SK-N-SH (cell line): ENCODE data around the gene CBFA2T2. TPM values are rescaled to one million over a fixed set of nuclear protein-coding genes. Genes with fewer than 3 reads are reported as not detected.

ENCODE experiments used
- CTCF ChIA-PET: fragments of 300-600, 350-600 bp; formaldehyde crosslinking; extraction: SDS; loops from one replicate; lab custom pipeline; 2021; lab: Yijun Ruan, JAX
- POLR2A ChIA-PET: fragments of 350-600 bp; sonication (Branson Sonifier 250); formaldehyde crosslinking; extraction: SDS; loops from one replicate; lab custom pipeline; 2020; ENCODE audit warnings: antibody characterized with exemption, inconsistent platforms; lab: Yijun Ruan, JAX
- DNase-seq: peaks from one replicate; pipeline ENCODE4 v3.0.0; 2012
- H2AFZ ChIP-seq: fragments of 200-600 bp; sonication (generic); 2 replicates; pipeline ENCODE4 v1.8.1; 2016; ENCODE audit warnings: antibody characterized with exemption, mild to moderate bottlenecking, low read depth
- H3F3A ChIP-seq: fragments of 200-600 bp; sonication (generic); replicated peaks from 2 replicates; pipeline ENCODE3; 2016; ENCODE audit warnings: antibody characterized with exemption, mild to moderate bottlenecking; ENCODE audit not compliant: insufficient read depth
- H3K27ac ChIP-seq, 2 experiments: fragments of 200-500 bp in 1 of 2; fragments of 200-600 bp in 1 of 2; sonication (Bioruptor generic) in 1 of 2; sonication (generic), shearing (Covaris generic) in 1 of 2; 2 replicates each; pipeline versions ENCODE4 v1.5.1 to v1.6.1; 2014 to 2016; ENCODE audit warnings: low read depth in 2 of 2, inconsistent platforms in 1 of 2, low read length in 1 of 2, mild to moderate bottlenecking in 1 of 2, mixed read lengths in 1 of 2
- H3K27me3 ChIP-seq: fragments of 200-600 bp; sonication (generic), shearing (Covaris generic); 2 replicates; pipeline ENCODE4 v1.6.1; 2016; ENCODE audit warnings: mixed run types; ENCODE audit not compliant: insufficient read depth
- H3K36me3 ChIP-seq, 2 experiments: fragments of 200-500 bp in 1 of 2; fragments of 200-600 bp in 1 of 2; sonication (Bioruptor generic) in 1 of 2; sonication (generic) in 1 of 2; replicated peaks in 1 of 2; 2 replicates each; pipeline versions ENCODE3 to v1.5.1; 2014 to 2016; ENCODE audit warnings: low read length in 1 of 2, mild to moderate bottlenecking in 1 of 2; ENCODE audit not compliant: insufficient read depth in 2 of 2, control insufficient read depth in 1 of 2
- H3K4me1 ChIP-seq, 2 experiments: fragments of 200-500 bp in 1 of 2; fragments of 200-600 bp in 1 of 2; sonication (Bioruptor generic) in 1 of 2; sonication (generic), shearing (Covaris generic) in 1 of 2; 2 replicates each; pipeline versions ENCODE4 v1.5.1 to v1.6.1; 2014 to 2016; ENCODE audit warnings: low read depth in 1 of 2, low read length in 1 of 2, mixed run types in 1 of 2; ENCODE audit not compliant: insufficient read depth in 2 of 2, control insufficient read depth in 1 of 2
- H3K4me2 ChIP-seq: fragments of 200-600 bp; sonication (generic), shearing (Covaris generic); 2 replicates; pipeline ENCODE4 v1.6.1; 2017; ENCODE audit warnings: mixed run types
- H3K4me3 ChIP-seq, 2 experiments: fragments of 200-500 bp in 1 of 2; fragments of 200-600 bp in 1 of 2; sonication (Bioruptor generic) in 1 of 2; sonication (generic), shearing (Covaris generic) in 1 of 2; 2 replicates each; pipeline versions ENCODE4 v1.5.1 to v1.8.1; 2014 to 2016; ENCODE audit warnings: low read depth in 2 of 2, inconsistent platforms in 1 of 2, low read length in 1 of 2, mild to moderate bottlenecking in 1 of 2, mixed read lengths in 1 of 2, moderate library complexity in 1 of 2
- H3K79me2 ChIP-seq: fragments of 200-600 bp; sonication (generic); 2 replicates; pipeline ENCODE4 v1.8.1; 2017; ENCODE audit warnings: mild to moderate bottlenecking; ENCODE audit not compliant: insufficient read depth
- H3K9ac ChIP-seq: fragments of 200-600 bp; sonication (generic); 2 replicates; pipeline ENCODE4 v1.6.1; 2017; ENCODE audit warnings: mixed run types
- H3K9me2 ChIP-seq: fragments of 200-600 bp; sonication (generic); 2 replicates; pipeline ENCODE4 v1.6.1; 2017; ENCODE audit warnings: mixed run types
- H3K9me3 ChIP-seq: fragments of 200-600 bp; sonication (generic); 2 replicates; pipeline ENCODE4 v1.6.1; 2017; ENCODE audit warnings: mixed run types, mild to moderate bottlenecking, moderate library complexity
- H4K20me1 ChIP-seq: fragments of 200-600 bp; sonication (generic); 2 replicates; pipeline ENCODE4 v1.6.1; 2017; ENCODE audit warnings: mild to moderate bottlenecking, mixed run types; ENCODE audit not compliant: insufficient read depth
- CHD2 ChIP-seq: fragments of 150-350 bp; IDR thresholded peaks from 2 replicates; pipeline ENCODE4 v1.6.1; 2018; ENCODE audit warnings: low read length; ENCODE audit not compliant: partially characterized antibody
- EP300 ChIP-seq, 2 experiments: IDR thresholded peaks; 2 replicates each; pipeline versions ENCODE4 v1.4.0 to v1.6.1; 2012; ENCODE audit warnings: borderline replicate concordance in 1 of 2, low read depth in 1 of 2, low read length in 1 of 2
- FOSL2 ChIP-seq: IDR thresholded peaks from 2 replicates; pipeline ENCODE4 v1.4.0; 2012; ENCODE audit warnings: low read depth, mild to moderate bottlenecking, moderate library complexity, borderline replicate concordance
- FOXJ3 ChIP-seq: sonication (generic); formaldehyde crosslinking; IDR thresholded peaks from 2 replicates; pipeline ENCODE4 v1.5.1; 2020; ENCODE audit warnings: mild to moderate bottlenecking, missing genetic modification reagents
- FOXM1 ChIP-seq: IDR thresholded peaks from 2 replicates; pipeline ENCODE4 v1.4.0; 2012; ENCODE audit warnings: low read depth, mild to moderate bottlenecking
- MEF2A ChIP-seq: IDR thresholded peaks from 2 replicates; pipeline ENCODE4 v1.4.0; 2012; ENCODE audit warnings: low read depth, borderline replicate concordance
- MXI1 ChIP-seq: IDR thresholded peaks from 2 replicates; pipeline ENCODE4 v1.6.1; 2012; ENCODE audit warnings: mild to moderate bottlenecking, low read depth, low read length, improper control_type of control experiment
- NFIC ChIP-seq: IDR thresholded peaks from 2 replicates; pipeline ENCODE4 v1.4.0; 2012; ENCODE audit warnings: borderline replicate concordance
- PBX3 ChIP-seq: IDR thresholded peaks from 2 replicates; pipeline ENCODE4; 2012
- POLR2AphosphoS5 ChIP-seq: IDR thresholded peaks from 2 replicates; pipeline ENCODE4 v1.6.1; 2012; ENCODE audit warnings: low read depth, low read length
- RAD21 ChIP-seq: IDR thresholded peaks from 2 replicates; pipeline ENCODE4 v1.6.1; 2012; ENCODE audit warnings: mild to moderate bottlenecking, low read length
- RCOR1 ChIP-seq: fragments of 150-350 bp; IDR thresholded peaks from 2 replicates; pipeline ENCODE4 v1.6.1; 2017; ENCODE audit warnings: antibody characterized with exemption, low read length
- RFX5 ChIP-seq: IDR thresholded peaks from 2 replicates; pipeline ENCODE4 v1.6.1; 2012; ENCODE audit warnings: mild to moderate bottlenecking, improper control_type of control experiment, low read length
- RXRA ChIP-seq: IDR thresholded peaks from 2 replicates; pipeline ENCODE4 v1.4.0; 2012; ENCODE audit warnings: low read depth, mild to moderate bottlenecking, borderline replicate concordance
- SIN3A ChIP-seq: IDR thresholded peaks from 2 replicates; pipeline ENCODE4 v1.6.1; 2012; ENCODE audit warnings: low read depth, mild to moderate bottlenecking, low read length, moderate library complexity, borderline replicate concordance
- SMC3 ChIP-seq: IDR thresholded peaks from 2 replicates; pipeline ENCODE4 v1.6.1; 2012; ENCODE audit warnings: low read depth, low read length, improper control_type of control experiment
- TAF1 ChIP-seq: IDR thresholded peaks from 2 replicates; pipeline ENCODE4 v1.6.1; 2012; ENCODE audit warnings: low read depth, mild to moderate bottlenecking, low read length, moderate library complexity, borderline replicate concordance
- TCF12 ChIP-seq: IDR thresholded peaks from 2 replicates; pipeline ENCODE4 v1.4.0; 2012
- TEAD4 ChIP-seq: IDR thresholded peaks from 2 replicates; pipeline ENCODE4 v1.4.0; 2012; ENCODE audit warnings: mild to moderate bottlenecking, borderline replicate concordance; ENCODE audit not compliant: insufficient read depth
- WGBS: methylation state at CpG from one replicate; pipeline ENCODE4 v1.1.6; 2017; ENCODE audit warnings: low lambda C conversion rate; 5-methylcytosine and 5-hydroxymethylcytosine counted together
- polyA plus RNA-seq, 3 experiments: library from polyadenylated mRNA; depleted of rRNA; stranded (reverse); fragments of >200 nt; gene quantifications; 2 replicates each; pipeline ENCODE4 v1.2.3, GENCODE V29; 2012
- TF ChIP-seq, protein P1 (sequence below): IDR thresholded peaks from 2 replicates; pipeline ENCODE4 v1.4.0; 2012; ENCODE audit warnings: low read depth, borderline replicate concordance
- TF ChIP-seq, protein P2 (sequence below): fragments of 150-350 bp; IDR thresholded peaks from 2 replicates; pipeline ENCODE4 v1.6.1; 2016; ENCODE audit warnings: mild to moderate bottlenecking, low read depth, low read length
- TF ChIP-seq, protein P3 (sequence below): IDR thresholded peaks from 2 replicates; pipeline ENCODE4 v1.4.0; 2012; ENCODE audit warnings: low read depth

CBFA2T2 gene
- polyA plus RNA-seq, 1 of the 3 experiments (the other 2 are of a cell fraction) = 11.0 TPM

- Histone ChIP-seq H3F3A (peaks cover 11% of the 10 kb centered on the region), H3K4me2 (no peak overlapping the region), H3K4me3 (no peak overlapping the region), H3K9me2 (no peaks in the 10 kb centered on the region), H2AFZ (no peak overlapping the region), H3K27me3 (no peaks in the 10 kb centered on the region), H3K79me2 (no peaks in the 10 kb centered on the region), H3K9ac (no peak overlapping the region), H3K4me1 (peaks cover 4 to 21% of the 10 kb centered on the region in 2 experiments; a peak in 3 of 4 replicates), H3K36me3 (no peaks in the 10 kb centered on the region), H3K27ac (peak overlapping the region in 1 of 2 experiments; percentile 11; a peak in 1 of 4 replicates), H3K9me3 (no peaks in the 10 kb centered on the region), H4K20me1 (no peaks in the 10 kb centered on the region)
- ChIA-PET CTCF (interaction anchor here (0.5 to 1.1 kb wide), 9 partner anchors 12 to 348 kb away, joined by 3 read pairs; no protein-coding TSS in a partner anchor), POLR2A (no interaction called here)
- WGBS = 91% methylated on average over 17 of the region's 17 CpGs
- TF ChIP-seq TCF12 = no peak
- no peak for TF ChIP-seq CHD2
- TF ChIP-seq MXI1 = no peak
- no peak for TF ChIP-seq TEAD4
- no peak for TF ChIP-seq FOSL2
- TF ChIP-seq RFX5 = no peak
- TF ChIP-seq RXRA = no peak
- TF ChIP-seq TAF1 = no peak
- no peak for TF ChIP-seq POLR2AphosphoS5
- TF ChIP-seq, protein P1, sequence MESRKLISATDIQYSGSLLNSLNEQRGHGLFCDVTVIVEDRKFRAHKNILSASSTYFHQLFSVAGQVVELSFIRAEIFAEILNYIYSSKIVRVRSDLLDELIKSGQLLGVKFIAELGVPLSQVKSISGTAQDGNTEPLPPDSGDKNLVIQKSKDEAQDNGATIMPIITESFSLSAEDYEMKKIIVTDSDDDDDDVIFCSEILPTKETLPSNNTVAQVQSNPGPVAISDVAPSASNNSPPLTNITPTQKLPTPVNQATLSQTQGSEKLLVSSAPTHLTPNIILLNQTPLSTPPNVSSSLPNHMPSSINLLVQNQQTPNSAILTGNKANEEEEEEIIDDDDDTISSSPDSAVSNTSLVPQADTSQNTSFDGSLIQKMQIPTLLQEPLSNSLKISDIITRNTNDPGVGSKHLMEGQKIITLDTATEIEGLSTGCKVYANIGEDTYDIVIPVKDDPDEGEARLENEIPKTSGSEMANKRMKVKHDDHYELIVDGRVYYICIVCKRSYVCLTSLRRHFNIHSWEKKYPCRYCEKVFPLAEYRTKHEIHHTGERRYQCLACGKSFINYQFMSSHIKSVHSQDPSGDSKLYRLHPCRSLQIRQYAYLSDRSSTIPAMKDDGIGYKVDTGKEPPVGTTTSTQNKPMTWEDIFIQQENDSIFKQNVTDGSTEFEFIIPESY = no peak
- TF ChIP-seq FOXM1 = no peak
- TF ChIP-seq RAD21 = no peak
- no peak for TF ChIP-seq EP300 (IDR thresholded peaks at IDR 0.05; ENCODE audit: borderline replicate concordance in 1 of 2, low read depth in 1 of 2, low read length in 1 of 2)
- no peak for TF ChIP-seq MEF2A
- no peak for TF ChIP-seq FOXJ3
- DNase-seq = peak; percentile 46
Measured at GRCh38 chr20:33693741-33694638, 204.1 kb downstream of the CBFA2T2 start.

DNA sequence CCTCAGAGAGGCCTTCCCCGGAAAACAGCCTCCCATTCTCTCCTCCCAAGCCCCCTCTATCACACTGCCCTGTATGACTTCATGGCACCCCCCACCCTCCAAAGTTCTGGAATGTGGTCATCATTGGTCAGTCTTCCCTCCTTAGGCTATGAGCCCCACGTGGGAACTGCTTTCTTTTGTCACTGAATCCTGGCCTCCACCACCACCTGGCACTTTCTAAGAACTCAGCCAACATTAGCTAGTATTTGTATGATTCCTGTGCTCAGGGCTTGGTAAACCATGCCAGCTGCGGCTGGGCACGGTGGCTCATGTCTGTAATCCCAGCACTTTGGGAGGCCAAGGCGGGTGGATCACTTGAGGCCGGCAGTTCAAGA is 204.7 kb downstream of the CBFA2T2 start:
- POLR2A ChIA-PET = no interaction called here
- no peaks in the 10 kb centered on the region for H3K79me2 ChIP-seq
- no peak overlapping the region for H2AFZ ChIP-seq
- TF ChIP-seq SIN3A (no peak), MEF2A (no peak), TEAD4 (no peak), RCOR1 (no peak), POLR2AphosphoS5 (no peak), FOXM1 (no peak), TAF1 (no peak), RFX5 (no peak), RAD21 (no peak), PBX3 (no peak), MXI1 (no peak), CHD2 (no peak), NFIC (no peak), SMC3 (no peak)
- TF ChIP-seq, protein P2, sequence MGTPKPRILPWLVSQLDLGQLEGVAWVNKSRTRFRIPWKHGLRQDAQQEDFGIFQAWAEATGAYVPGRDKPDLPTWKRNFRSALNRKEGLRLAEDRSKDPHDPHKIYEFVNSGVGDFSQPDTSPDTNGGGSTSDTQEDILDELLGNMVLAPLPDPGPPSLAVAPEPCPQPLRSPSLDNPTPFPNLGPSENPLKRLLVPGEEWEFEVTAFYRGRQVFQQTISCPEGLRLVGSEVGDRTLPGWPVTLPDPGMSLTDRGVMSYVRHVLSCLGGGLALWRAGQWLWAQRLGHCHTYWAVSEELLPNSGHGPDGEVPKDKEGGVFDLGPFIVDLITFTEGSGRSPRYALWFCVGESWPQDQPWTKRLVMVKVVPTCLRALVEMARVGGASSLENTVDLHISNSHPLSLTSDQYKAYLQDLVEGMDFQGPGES = no peak
- TF ChIP-seq, protein P3, sequence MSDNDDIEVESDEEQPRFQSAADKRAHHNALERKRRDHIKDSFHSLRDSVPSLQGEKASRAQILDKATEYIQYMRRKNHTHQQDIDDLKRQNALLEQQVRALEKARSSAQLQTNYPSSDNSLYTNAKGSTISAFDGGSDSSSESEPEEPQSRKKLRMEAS = no peak

More for the DNA sequence above, 204.7 kb downstream of the CBFA2T2 start:
- Histone ChIP-seq H4K20me1 (no peaks in the 10 kb centered on the region), H3K9ac (no peak overlapping the region), H3K36me3 (no peaks in the 10 kb centered on the region), H3K4me3 (no peak overlapping the region), H3K4me1 (peaks cover 4 to 21% of the 10 kb centered on the region in 2 experiments; a peak in 3 of 4 replicates), H3K27me3 (no peaks in the 10 kb centered on the region), H3F3A (peaks cover 11% of the 10 kb centered on the region), H3K9me3 (no peaks in the 10 kb centered on the region), H3K4me2 (no peak overlapping the region), H3K9me2 (no peaks in the 10 kb centered on the region), H3K27ac (no peak overlapping the region)
- no peak for DNase-seq
- WGBS = 88% methylated on average over 6 of the region's 6 CpGs
- CTCF ChIA-PET = interaction anchor here (0.9 to 1.1 kb wide), 2 partner anchors 19 to 237 kb away, joined by 3 read pairs; no protein-coding TSS in a partner anchor
